ENCODE measurements around the gene SNRK. TPM values are rescaled to one million over a fixed set of nuclear protein-coding genes. Genes with fewer than 3 reads are reported as not detected.

The SNRK gene
- total RNA-seq, 1 experiment from 2014 or later, result 7.3 TPM

GRCh38 chr3:43371494-43371893 is 85.2 kb downstream of the SNRK start:
- intact Hi-C loops (cut with micrococcal nuclease; ENCODE audit: unreplicated experiment), result loop anchor here (10.0 kb wide), 1 partner anchor 147 kb away; no protein-coding TSS in a partner anchor
- POLR2A ChIA-PET (ENCODE audit: low non-redundant PET), result no interaction called here
- no peaks in the 10 kb centered on the region for H3K27me3 ChIP-seq (replicated peaks; ENCODE audit: insufficient read depth, low read depth, low read length, poor library complexity)
- DNase-seq (ENCODE audit: low spot score), result no peak
- no TSS peak for BruUV-seq (replicated peaks)
- H3K27ac ChIP-seq (ENCODE audit: low read depth, low read length, poor library complexity, severe bottlenecking), result no peak overlapping the region
- H3K36me3 ChIP-seq (ENCODE audit: insufficient read depth, low read length, poor library complexity, severe bottlenecking), result no peaks in the 10 kb centered on the region
- H3K4me1 ChIP-seq (ENCODE audit: insufficient read depth, low read length, poor library complexity, severe bottlenecking), result no peaks in the 10 kb centered on the region
- no peak overlapping the region for H3K4me3 ChIP-seq (ENCODE audit: low read depth, low read length, poor library complexity, severe bottlenecking)
- TF ChIP-seq EZH2 (IDR thresholded peaks at IDR 0.05; ENCODE audit: borderline replicate concordance, low read depth, low read length, poor library complexity, severe bottlenecking), result no peak
- TF ChIP-seq CTCF (conservative IDR thresholded peaks at IDR 0.05; ENCODE audit: low read depth, low read length), result no peak
- H3K9me3 ChIP-seq (ENCODE audit: low read depth, low read length, poor library complexity, severe bottlenecking), result no peaks in the 10 kb centered on the region
- CTCF ChIA-PET, result no interaction called here

- H3K4me3 ChIP-seq (ENCODE audit: low read depth, low read length, poor library complexity, severe bottlenecking), result no peak overlapping the region
- TF ChIP-seq EZH2 (IDR thresholded peaks at IDR 0.05; ENCODE audit: borderline replicate concordance, low read depth, low read length, poor library complexity, severe bottlenecking), result no peak
- TF ChIP-seq CTCF (conservative IDR thresholded peaks at IDR 0.05; ENCODE audit: low read depth, low read length), result no peak
- POLR2A ChIA-PET (ENCODE audit: low non-redundant PET), result no interaction called here
- no peaks in the 10 kb centered on the region for H3K27me3 ChIP-seq (replicated peaks; ENCODE audit: insufficient read depth, low read depth, low read length, poor library complexity)
- H3K36me3 ChIP-seq (ENCODE audit: insufficient read depth, low read length, poor library complexity, severe bottlenecking), result no peaks in the 10 kb centered on the region
- DNase-seq (ENCODE audit: low spot score), result no peak
- intact Hi-C loops (cut with micrococcal nuclease; ENCODE audit: unreplicated experiment), result loop anchor here (10.0 kb wide), 1 partner anchor 147 kb away; no protein-coding TSS in a partner anchor
- H3K4me1 ChIP-seq (ENCODE audit: insufficient read depth, low read length, poor library complexity, severe bottlenecking), result no peaks in the 10 kb centered on the region
- H3K9me3 ChIP-seq (ENCODE audit: low read depth, low read length, poor library complexity, severe bottlenecking), result no peaks in the 10 kb centered on the region
- H3K27ac ChIP-seq (ENCODE audit: low read depth, low read length, poor library complexity, severe bottlenecking), result no peak overlapping the region
- CTCF ChIA-PET, result no interaction called here
- no TSS peak for BruUV-seq (replicated peaks)
These were observed 85.8 kb downstream of the SNRK start for GRCh38 chr3:43372007-43372740.

GRCh38 chr3:43372809-43373559 is 86.6 kb downstream of the SNRK start:
- ChIA-PET POLR2A (ENCODE audit: low non-redundant PET) (no interaction called here), CTCF (no interaction called here)
- Histone ChIP-seq H3K4me3 (ENCODE audit: low read depth, low read length, poor library complexity, severe bottlenecking) (no peak overlapping the region), H3K36me3 (ENCODE audit: insufficient read depth, low read length, poor library complexity, severe bottlenecking) (no peaks in the 10 kb centered on the region), H3K27me3 (replicated peaks; ENCODE audit: insufficient read depth, low read depth, low read length, poor library complexity) (no peaks in the 10 kb centered on the region), H3K4me1 (ENCODE audit: insufficient read depth, low read length, poor library complexity, severe bottlenecking) (no peaks in the 10 kb centered on the region), H3K27ac (ENCODE audit: low read depth, low read length, poor library complexity, severe bottlenecking) (no peak overlapping the region), H3K9me3 (ENCODE audit: low read depth, low read length, poor library complexity, severe bottlenecking) (no peaks in the 10 kb centered on the region)
- TF ChIP-seq CTCF (conservative IDR thresholded peaks at IDR 0.05; ENCODE audit: low read depth, low read length) (no peak), EZH2 (IDR thresholded peaks at IDR 0.05; ENCODE audit: borderline replicate concordance, low read depth, low read length, poor library complexity, severe bottlenecking) (no peak)
- intact Hi-C loops (cut with micrococcal nuclease; ENCODE audit: unreplicated experiment), result loop anchor here (10.0 kb wide), 1 partner anchor 148 kb away; no protein-coding TSS in a partner anchor
- BruUV-seq (replicated peaks), result no TSS peak
- no peak for DNase-seq (ENCODE audit: low spot score)

All from A673 (cell line).